GM23338 (cell line): ENCODE measurements around the gene IGF2.

Experiments used
- CREB1 ChIP-seq: fragments of 250-450 bp; sonication (Bioruptor Pico); IDR thresholded peaks from 2 replicates; pipeline ENCODE4 v1.5.0; 2020; ENCODE audit warnings: low read depth, mild to moderate bottlenecking, moderate library complexity
- CTCF ChIP-seq, 2 experiments: fragments of 200-600 bp in 1 of 2; sonication (generic) in 1 of 2; conservative IDR thresholded peaks; 2 replicates each; pipeline versions ENCODE4 v1.5.1 to v1.6.1; 2016 to 2017; ENCODE audit warnings: antibody characterized with exemption in 2 of 2, low read depth in 2 of 2, mild to moderate bottlenecking in 2 of 2, moderate library complexity in 1 of 2
- EZH2phosphoT487 ChIP-seq: fragments of 200-600 bp; sonication (generic); IDR thresholded peaks from one replicate; pipeline ENCODE4 v1.8.1; 2018; ENCODE audit warnings: antibody characterized with exemption; ENCODE audit not compliant: unreplicated experiment
- JUNB ChIP-seq: IDR thresholded peaks from one replicate; pipeline ENCODE4 v1.6.1; 2016; ENCODE audit warnings: antibody characterized with exemption; ENCODE audit not compliant: unreplicated experiment
- POLR2AphosphoS5 ChIP-seq: IDR thresholded peaks from 2 replicates; pipeline ENCODE4 v1.6.1; 2016; ENCODE audit warnings: antibody characterized with exemption, low read depth
- TF ChIP-seq, protein P1 (sequence below): IDR thresholded peaks from one replicate; pipeline ENCODE4 v1.6.1; 2018; ENCODE audit warnings: antibody characterized with exemption; ENCODE audit not compliant: unreplicated experiment

- TF ChIP-seq CTCF (conservative IDR thresholded peaks at IDR 0.05; ENCODE audit: low read depth in 2 of 2) (no peak), JUNB (no peak), EZH2phosphoT487 (no peak), POLR2AphosphoS5 (no peak), CREB1 (CRISPR knock-in tag) (no peak)
- TF ChIP-seq, protein P1, sequence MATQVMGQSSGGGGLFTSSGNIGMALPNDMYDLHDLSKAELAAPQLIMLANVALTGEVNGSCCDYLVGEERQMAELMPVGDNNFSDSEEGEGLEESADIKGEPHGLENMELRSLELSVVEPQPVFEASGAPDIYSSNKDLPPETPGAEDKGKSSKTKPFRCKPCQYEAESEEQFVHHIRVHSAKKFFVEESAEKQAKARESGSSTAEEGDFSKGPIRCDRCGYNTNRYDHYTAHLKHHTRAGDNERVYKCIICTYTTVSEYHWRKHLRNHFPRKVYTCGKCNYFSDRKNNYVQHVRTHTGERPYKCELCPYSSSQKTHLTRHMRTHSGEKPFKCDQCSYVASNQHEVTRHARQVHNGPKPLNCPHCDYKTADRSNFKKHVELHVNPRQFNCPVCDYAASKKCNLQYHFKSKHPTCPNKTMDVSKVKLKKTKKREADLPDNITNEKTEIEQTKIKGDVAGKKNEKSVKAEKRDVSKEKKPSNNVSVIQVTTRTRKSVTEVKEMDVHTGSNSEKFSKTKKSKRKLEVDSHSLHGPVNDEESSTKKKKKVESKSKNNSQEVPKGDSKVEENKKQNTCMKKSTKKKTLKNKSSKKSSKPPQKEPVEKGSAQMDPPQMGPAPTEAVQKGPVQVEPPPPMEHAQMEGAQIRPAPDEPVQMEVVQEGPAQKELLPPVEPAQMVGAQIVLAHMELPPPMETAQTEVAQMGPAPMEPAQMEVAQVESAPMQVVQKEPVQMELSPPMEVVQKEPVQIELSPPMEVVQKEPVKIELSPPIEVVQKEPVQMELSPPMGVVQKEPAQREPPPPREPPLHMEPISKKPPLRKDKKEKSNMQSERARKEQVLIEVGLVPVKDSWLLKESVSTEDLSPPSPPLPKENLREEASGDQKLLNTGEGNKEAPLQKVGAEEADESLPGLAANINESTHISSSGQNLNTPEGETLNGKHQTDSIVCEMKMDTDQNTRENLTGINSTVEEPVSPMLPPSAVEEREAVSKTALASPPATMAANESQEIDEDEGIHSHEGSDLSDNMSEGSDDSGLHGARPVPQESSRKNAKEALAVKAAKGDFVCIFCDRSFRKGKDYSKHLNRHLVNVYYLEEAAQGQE, result no peak
These were observed 30.7 kb upstream of the IGF2 start for GRCh38 chr11:2169626-2170570.
